ENCODE results near the gene ZC3H8.

GRCh38 chr2:112162956-112163355 is 91.9 kb downstream of the ZC3H8 start:
- no peak for TF ChIP-seq CTCF (IDR thresholded peaks at IDR 0.05; ENCODE audit: insufficient read depth, low read depth, low read length)
- no peak for TF ChIP-seq EZH2 (IDR thresholded peaks at IDR 0.05; ENCODE audit: insufficient read depth, low read length)

Data from astrocyte (in vitro differentiated cells and primary cell).